Lower leg skin (tissue), 4 donors: ENCODE results near the gene DAW1. TPM values are rescaled to one million over a fixed set of nuclear protein-coding genes. Genes with fewer than 3 reads are reported as not detected.
"Not testable (repeated sequence)": the region's sequence is repeated elsewhere in the genome, so short reads cannot be mapped to it uniquely, and the experiment has no call there.

Source experiments
- DNase-seq, 2 donors: peaks; one replicate each; pipeline ENCODE4 v3.0.0-alpha.2; 2019; ENCODE audit warnings: low spot score in 2 of 2
- H3K4me3 ChIP-seq: fragments of 200-600 bp; sonication (generic); 2 replicates; pipeline ENCODE4 v1.5.1; 2017; ENCODE audit warnings: mild to moderate bottlenecking, low read depth; ENCODE audit not compliant: poor library complexity, severe bottlenecking
- POLR2A ChIP-seq, 2 donors: fragments of 450-650 bp; IDR thresholded peaks; one replicate each; pipeline ENCODE4 v1.6.1; 2016 to 2017; ENCODE audit warnings: antibody characterized with exemption in 2 of 2, mild to moderate bottlenecking in 1 of 2, moderate library complexity in 1 of 2
- WGBS, 2 donors: methylation state at CpG; one replicate each; pipeline ENCODE4 v1.1.5; 2018; 5-methylcytosine and 5-hydroxymethylcytosine counted together
- intact Hi-C: fragments of 100-400 bp; cut with DNase I; formaldehyde crosslinking; loops from one replicate; pipeline ENCODE4 v1.15.0; 2023; ENCODE audit warnings: low total_unique reads
- total RNA-seq, 4 donors: library from RNA; depleted of rRNA; stranded (reverse); fragments of >200 nt; gene quantifications; one replicate each; pipeline ENCODE4 v1.1.0, GENCODE V29; 2016
- TF ChIP-seq, protein P1 (sequence below), 3 donors: fragments of 450-650 bp; IDR thresholded peaks; one replicate each; pipeline ENCODE4 v1.5.1; 2016; ENCODE audit warnings: antibody characterized with exemption in 3 of 3, mild to moderate bottlenecking in 3 of 3, moderate library complexity in 2 of 3

The DAW1 gene
- total RNA-seq, 4 donors from 2014 or later = 0.25 to 1.8 (median 0.49) TPM; not detected in 1

- intact Hi-C loops = no loop called here
- WGBS, 2 donors = 77 to 86% methylated on average over 7 of the region's 7 CpGs
- no peak for DNase-seq
- TF ChIP-seq, protein P1, sequence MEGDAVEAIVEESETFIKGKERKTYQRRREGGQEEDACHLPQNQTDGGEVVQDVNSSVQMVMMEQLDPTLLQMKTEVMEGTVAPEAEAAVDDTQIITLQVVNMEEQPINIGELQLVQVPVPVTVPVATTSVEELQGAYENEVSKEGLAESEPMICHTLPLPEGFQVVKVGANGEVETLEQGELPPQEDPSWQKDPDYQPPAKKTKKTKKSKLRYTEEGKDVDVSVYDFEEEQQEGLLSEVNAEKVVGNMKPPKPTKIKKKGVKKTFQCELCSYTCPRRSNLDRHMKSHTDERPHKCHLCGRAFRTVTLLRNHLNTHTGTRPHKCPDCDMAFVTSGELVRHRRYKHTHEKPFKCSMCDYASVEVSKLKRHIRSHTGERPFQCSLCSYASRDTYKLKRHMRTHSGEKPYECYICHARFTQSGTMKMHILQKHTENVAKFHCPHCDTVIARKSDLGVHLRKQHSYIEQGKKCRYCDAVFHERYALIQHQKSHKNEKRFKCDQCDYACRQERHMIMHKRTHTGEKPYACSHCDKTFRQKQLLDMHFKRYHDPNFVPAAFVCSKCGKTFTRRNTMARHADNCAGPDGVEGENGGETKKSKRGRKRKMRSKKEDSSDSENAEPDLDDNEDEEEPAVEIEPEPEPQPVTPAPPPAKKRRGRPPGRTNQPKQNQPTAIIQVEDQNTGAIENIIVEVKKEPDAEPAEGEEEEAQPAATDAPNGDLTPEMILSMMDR (IDR thresholded peaks at IDR 0.05) = no peak
- no peak for TF ChIP-seq POLR2A (IDR thresholded peaks at IDR 0.05)
- H3K4me3 ChIP-seq = no peak overlapping the region
Measured at GRCh38 chr2:227827143-227827542, 44.3 kb upstream of the DAW1 start.

- no peak overlapping the region for H3K4me3 ChIP-seq
Measured at GRCh38 chr2:227828477-227828912, 42.9 kb upstream of the DAW1 start.

DNA sequence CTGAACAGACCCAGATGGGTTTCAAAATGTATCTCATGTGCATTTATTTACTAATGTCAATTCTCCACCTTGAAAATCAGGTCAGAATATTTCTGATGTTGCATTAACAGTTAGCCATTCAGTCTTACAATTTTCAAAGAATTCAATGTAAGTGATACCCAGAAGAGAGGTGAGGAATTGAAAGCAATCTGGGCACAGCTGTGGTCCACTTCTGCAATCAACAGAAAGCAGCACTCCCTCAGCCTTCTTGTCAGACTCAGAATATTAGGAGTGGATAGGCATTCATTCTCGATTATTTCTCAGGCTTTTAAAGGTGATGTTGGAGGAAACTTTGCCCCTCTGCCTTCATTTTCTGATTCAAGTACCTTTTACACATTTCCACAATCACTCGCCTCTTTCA is 42.1 kb upstream of the DAW1 start:
- H3K4me3 ChIP-seq = no peak overlapping the region
- TF ChIP-seq, protein P1 (IDR thresholded peaks at IDR 0.05) = no peak
- no peak for TF ChIP-seq POLR2A (IDR thresholded peaks at IDR 0.05)
- 88% methylated on average over 2 of the region's 2 CpGs for WGBS, 2 donors
- DNase-seq = no peak
- intact Hi-C loops = no loop called here

More at GRCh38 chr2:227828477-227828912, 42.9 kb upstream of the DAW1 start:
- no peak for TF ChIP-seq POLR2A (IDR thresholded peaks at IDR 0.05)
- TF ChIP-seq, protein P1 (IDR thresholded peaks at IDR 0.05) = no peak
- no peak for DNase-seq
- intact Hi-C loops = no loop called here

DNA sequence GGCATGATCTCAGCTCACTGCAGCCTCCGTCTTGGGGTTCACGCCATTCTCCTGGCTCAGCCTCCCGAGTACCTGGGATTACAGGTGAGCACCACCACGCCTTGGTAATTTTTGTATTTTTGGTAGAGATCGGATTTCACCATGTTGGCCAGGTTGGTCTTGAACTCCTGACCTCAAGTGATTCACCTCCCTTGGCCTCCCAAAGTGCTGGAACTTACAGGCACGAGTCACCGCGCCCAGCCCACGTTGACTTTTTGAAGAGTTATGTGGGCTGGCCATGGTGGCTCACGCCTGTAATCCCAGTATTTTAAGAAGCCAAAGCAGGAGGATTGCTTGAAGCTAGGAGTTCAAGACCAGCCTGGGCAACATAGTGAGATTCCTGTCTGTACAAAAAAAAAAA is 37.0 kb upstream of the DAW1 start:
- WGBS, 2 donors = 78 to 81% methylated on average over 10 of the region's 10 CpGs
- H3K4me3 ChIP-seq = no peak overlapping the region
- intact Hi-C loops = no loop called here
- DNase-seq = no peak
- TF ChIP-seq POLR2A (IDR thresholded peaks at IDR 0.05) = no peak
- TF ChIP-seq, protein P1 (IDR thresholded peaks at IDR 0.05) = no peak

DNA sequence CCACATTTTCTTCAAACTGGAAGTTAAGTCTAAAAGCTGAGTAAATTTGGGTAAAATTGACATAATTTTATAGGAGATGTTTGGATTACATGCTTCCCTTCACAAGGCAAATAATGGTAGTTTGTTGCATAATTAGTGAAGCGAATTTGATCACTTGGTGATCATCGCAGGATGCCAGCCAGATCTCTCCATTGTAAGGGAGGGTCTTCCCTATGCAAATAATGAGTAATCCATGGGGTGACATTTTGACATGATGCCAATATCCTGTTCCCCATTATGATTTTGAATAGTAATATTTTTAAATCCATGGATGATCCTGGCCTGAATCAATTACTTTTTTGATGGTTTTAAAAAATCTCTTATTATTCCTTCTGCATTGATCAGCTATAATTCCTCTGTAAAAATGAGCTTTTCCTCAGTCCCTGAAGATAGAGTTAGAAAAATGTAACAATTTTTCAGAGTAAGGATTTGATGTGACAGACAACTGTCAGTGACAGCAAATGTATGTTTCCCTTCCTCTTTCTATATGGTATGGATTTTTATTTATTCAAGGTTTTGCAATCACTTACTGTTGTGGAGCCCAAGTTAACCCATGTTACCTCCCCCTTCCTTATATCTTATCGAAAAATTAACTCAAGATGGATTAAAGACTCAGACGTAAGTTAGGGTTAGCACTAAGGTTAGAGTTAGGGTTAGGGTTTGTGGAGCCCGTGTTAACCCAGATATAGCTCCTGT is 36.3 kb upstream of the DAW1 start:
- DNase-seq = no peak
- 84 to 85% methylated on average over 5 of the region's 5 CpGs for WGBS, 2 donors
- intact Hi-C loops = no loop called here
- H3K4me3 ChIP-seq = no peak overlapping the region
- no peak for TF ChIP-seq POLR2A (IDR thresholded peaks at IDR 0.05)
- TF ChIP-seq, protein P1 (IDR thresholded peaks at IDR 0.05) = no peak

DNA sequence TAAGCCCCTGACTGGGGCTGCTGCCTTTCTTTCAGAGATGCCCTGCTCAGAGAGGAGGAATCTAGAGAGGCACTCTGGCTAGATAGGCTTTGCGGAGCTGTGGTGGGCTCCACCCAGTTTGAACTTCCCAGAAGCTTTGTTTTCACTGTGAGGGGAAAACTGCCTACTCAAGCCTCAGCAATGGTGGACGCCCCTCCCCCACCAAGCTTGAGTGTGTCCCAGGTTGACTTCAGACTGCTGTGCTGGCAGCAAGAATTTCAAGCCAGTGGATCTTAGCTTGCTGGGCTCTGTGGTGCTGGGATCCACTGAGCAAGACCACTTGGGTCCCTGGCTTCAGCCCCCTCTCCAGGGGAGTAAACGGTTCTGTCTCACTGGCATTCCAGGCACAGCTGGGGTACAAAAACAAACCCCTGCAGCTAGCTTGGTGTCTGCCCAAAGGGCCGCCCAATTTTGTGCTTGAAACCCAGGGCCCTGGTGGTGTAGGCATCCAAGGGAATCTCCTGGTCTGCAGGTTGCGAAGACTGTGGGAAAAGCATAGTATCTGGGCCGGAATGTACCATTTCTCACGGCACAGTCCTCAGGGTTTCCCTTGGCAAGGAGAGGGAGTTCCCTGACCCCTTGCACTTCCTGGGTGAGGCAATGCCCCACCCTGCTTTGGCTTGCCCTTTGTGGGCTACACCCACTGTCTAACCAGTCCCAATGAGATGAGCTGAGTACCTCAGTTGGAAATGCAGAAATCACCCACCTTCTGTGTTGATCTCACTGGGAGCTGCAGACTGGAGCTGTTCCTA is 31.9 kb upstream of the DAW1 start:
- 54 to 62% methylated on average over 7 of the region's 7 CpGs for WGBS, 2 donors
- intact Hi-C loops, DNase-seq, H3K4me3 ChIP-seq: not testable (repeated sequence)
